GM18867 (cell line): ENCODE measurements around the gene BABAM1.

Source experiments
- ATAC-seq: cut with Tn5 transposase; IDR thresholded peaks from one replicate; pipeline ENCODE4 v1.9.1; 2021; ENCODE audit warnings: mild to moderate bottlenecking, moderate library complexity; ENCODE audit not compliant: unreplicated experiment

Gene BABAM1

GRCh38 chr19:17321655-17322489, 54.6 kb downstream of the BABAM1 start:
- ATAC-seq: no peak

- ATAC-seq: no peak
Measured at GRCh38 chr19:17322854-17323253, 55.6 kb downstream of the BABAM1 start.

GRCh38 chr19:17323300-17323963, 56.2 kb downstream of the BABAM1 start:
- no peak for ATAC-seq

GRCh38 chr19:17323964-17324332, 56.7 kb downstream of the BABAM1 start:
- no peak for ATAC-seq

- ATAC-seq: no peak
Measured at GRCh38 chr19:17324357-17325114, 57.3 kb downstream of the BABAM1 start.

GRCh38 chr19:17325133-17325532, 57.9 kb downstream of the BABAM1 start:
- ATAC-seq: no peak

GRCh38 chr19:17325881-17326594, 58.8 kb downstream of the BABAM1 start:
- ATAC-seq: no peak

GRCh38 chr19:17326595-17326966, 59.3 kb downstream of the BABAM1 start:
- no peak for ATAC-seq

GRCh38 chr19:17327068-17327653, 59.9 kb downstream of the BABAM1 start:
- ATAC-seq: no peak

GRCh38 chr19:17327654-17328516, 60.6 kb downstream of the BABAM1 start:
- ATAC-seq: no peak
